ENCODE measurements around the gene LOX. TPM values are rescaled to one million over a fixed set of nuclear protein-coding genes. Genes with fewer than 3 reads are reported as not detected.
A peak's percentile ranks its signal among the peaks of the same experiment; 100 is the strongest.

The LOX gene
- total and polyA plus RNA-seq, 5 donors = 8.4 to 28.4 (median 19.0) TPM

- WGBS = 58% methylated on average over 6 of the region's 6 CpGs
- ATAC-seq (peak in 1 of 2 donors; percentile 36), DNase-seq (no peak)
- Histone ChIP-seq H3K9me3 (ENCODE audit: control insufficient read depth, low read length) (no peaks in the 10 kb centered on the region), H3K27me3 (ENCODE audit: control insufficient read depth, insufficient read depth) (no peaks in the 10 kb centered on the region), H3K4me3 (ENCODE audit: low read length) (no peak overlapping the region), H3K27ac (ENCODE audit: low read length) (no peak overlapping the region), H3K4me1 (ENCODE audit: control insufficient read depth, insufficient read depth, low read length) (no peaks in the 10 kb centered on the region)
- intact Hi-C loops (cut with DNase I) = no loop called here
These were observed 63.7 kb downstream of the LOX start for GRCh38 chr5:122014236-122014935.

Other genes with a start within 250 kb of the LOX start
- not detected for gene FTMT, start 226.4 kb downstream of the LOX start, total RNA-seq
- gene FTMT, start 226.4 kb downstream of the LOX start, polyA plus RNA-seq = not detected
- 10 to 100 TPM in 1 of 4 donors, 1 to 10 TPM in 3; 7.6 to 10.1 (median 8.1) TPM for gene SRFBP1, start 116.3 kb downstream of the LOX start, total RNA-seq
- 3.5 TPM for gene SRFBP1, start 116.3 kb downstream of the LOX start, polyA plus RNA-seq
- under 1 TPM in 2 of 4 donors, not detected in 2; 0.25 to 0.32 TPM for gene ZNF474, start 51.3 kb upstream of the LOX start, total RNA-seq
- not detected for gene ZNF474, start 51.3 kb upstream of the LOX start, polyA plus RNA-seq
- gene SNCAIP, start 234.0 kb upstream of the LOX start, total RNA-seq = 1 to 10 TPM; 1.6 to 3.9 (median 2.4) TPM
- gene SNCAIP, start 234.0 kb upstream of the LOX start, polyA plus RNA-seq = 1.2 TPM